HEK293T (cell line): ENCODE data around the gene TPSD1.
"Not testable (repeated sequence)": the region's sequence is repeated elsewhere in the genome, so short reads cannot be mapped to it uniquely, and the experiment has no call there.

Source experiments
- CTCF ChIA-PET: fragments of 350-600 bp; formaldehyde crosslinking; extraction: SDS; loops from one replicate; lab custom pipeline; 2021; ENCODE audit warnings: antibody characterized with exemption, inconsistent platforms; lab: Yijun Ruan, JAX
- POLR2A ChIA-PET: fragments of 350-600 bp; formaldehyde crosslinking; extraction: SDS; loops from one replicate; lab custom pipeline; 2020; ENCODE audit warnings: antibody characterized with exemption, inconsistent platforms; lab: Yijun Ruan, JAX
- DNase-seq: peaks from one replicate; pipeline ENCODE4 v3.0.0; 2012; ENCODE audit warnings: mixed read lengths; ENCODE audit errors: extremely low spot score
- ARNT ChIP-seq: fragments of 450-650 bp; IDR thresholded peaks from 2 replicates; pipeline ENCODE4 v1.6.1; 2017; ENCODE audit warnings: mild to moderate bottlenecking
- BHLHE40 ChIP-seq: fragments of 450-650 bp; IDR thresholded peaks from 2 replicates; pipeline ENCODE4 v1.6.1; 2016; ENCODE audit warnings: mild to moderate bottlenecking, moderate library complexity, borderline replicate concordance
- CTBP1 ChIP-seq: fragments of 450-650 bp; IDR thresholded peaks from 2 replicates; pipeline ENCODE4 v1.6.1; 2016; ENCODE audit warnings: borderline replicate concordance
- ELF4 ChIP-seq: fragments of 450-650 bp; IDR thresholded peaks from 2 replicates; pipeline ENCODE4 v1.6.1; 2017; ENCODE audit warnings: antibody characterized with exemption
- FOXA1 ChIP-seq: fragments of 450-650 bp; IDR thresholded peaks from 2 replicates; pipeline ENCODE4 v1.6.1; 2016; ENCODE audit warnings: mild to moderate bottlenecking
- FOXK2 ChIP-seq: fragments of 450-650 bp; IDR thresholded peaks from 2 replicates; pipeline ENCODE4 v1.6.1; 2016; ENCODE audit warnings: mild to moderate bottlenecking
- FOXM1 ChIP-seq: fragments of 450-650 bp; IDR thresholded peaks from 2 replicates; pipeline ENCODE4 v1.6.1; 2017; ENCODE audit warnings: mild to moderate bottlenecking, borderline replicate concordance
- HDGF ChIP-seq: fragments of 450-650 bp; IDR thresholded peaks from 2 replicates; pipeline ENCODE4 v1.6.1; 2017; ENCODE audit warnings: antibody characterized with exemption, borderline replicate concordance
- L3MBTL2 ChIP-seq: fragments of 450-650 bp; conservative IDR thresholded peaks from 2 replicates; pipeline ENCODE4 v1.6.1; 2016; ENCODE audit warnings: mild to moderate bottlenecking
- LEF1 ChIP-seq: fragments of 450-650 bp; IDR thresholded peaks from 2 replicates; pipeline ENCODE4 v1.6.1; 2017; ENCODE audit warnings: mild to moderate bottlenecking, borderline replicate concordance
- NFRKB ChIP-seq: fragments of 450-650 bp; IDR thresholded peaks from 2 replicates; pipeline ENCODE4 v1.6.1; 2016; ENCODE audit warnings: mild to moderate bottlenecking, moderate library complexity
- PKNOX1 ChIP-seq: fragments of 450-650 bp; IDR thresholded peaks from 2 replicates; pipeline ENCODE4 v1.6.1; 2016
- SP1 ChIP-seq: fragments of 450-650 bp; IDR thresholded peaks from 2 replicates; pipeline ENCODE4 v1.6.1; 2017
- SUZ12 ChIP-seq: fragments of 450-650 bp; IDR thresholded peaks from 2 replicates; pipeline ENCODE4 v1.6.1; 2016; ENCODE audit warnings: mild to moderate bottlenecking
- TARDBP ChIP-seq: fragments of 450-650 bp; IDR thresholded peaks from 2 replicates; pipeline ENCODE4 v1.6.1; 2016
- ZNF384 ChIP-seq: fragments of 450-650 bp; IDR thresholded peaks from 2 replicates; pipeline ENCODE4 v1.6.1; 2016

Gene TPSD1

GRCh38 chr16:1255276-1256122, at the start of gene TPSD1:
Gene TPSD1 (plus strand): TSS chr16:1256069. CDS start chr16:1256281, 212 bp downstream.
- POLR2A ChIA-PET, result not testable (repeated sequence)

GRCh38 chr16:1206326-1206725, 49.5 kb upstream of the TPSD1 start:
- ChIA-PET POLR2A (no interaction called here), CTCF (no interaction called here)
- TF ChIP-seq BHLHE40, result no peak
- DNase-seq, result no peak

More at GRCh38 chr16:1255276-1256122, at the start of gene TPSD1:
- DNase-seq, CTCF ChIA-PET: not testable (repeated sequence)

GRCh38 chr16:1206786-1207185, 49.1 kb upstream of the TPSD1 start:
- TF ChIP-seq ELF4, result no peak
- no peak for TF ChIP-seq BHLHE40
- no peak for TF ChIP-seq L3MBTL2
- no peak for TF ChIP-seq CTBP1
- no peak for TF ChIP-seq FOXA1
- no peak for TF ChIP-seq SP1
- no peak for TF ChIP-seq NFRKB
- no peak for TF ChIP-seq LEF1
- TF ChIP-seq ARNT, result no peak
- TF ChIP-seq FOXM1, result no peak
- TF ChIP-seq TARDBP, result no peak
- DNase-seq, result no peak
- POLR2A ChIA-PET, result no interaction called here
- CTCF ChIA-PET, result no interaction called here

- ChIA-PET POLR2A (no interaction called here), CTCF (no interaction called here)
- TF ChIP-seq HDGF (no peak), ZNF384 (no peak), ARNT (no peak), BHLHE40 (no peak), TARDBP (no peak), LEF1 (no peak), L3MBTL2 (no peak), PKNOX1 (no peak), CTBP1 (no peak), FOXM1 (no peak), FOXK2 (no peak)
- no peak for DNase-seq
Observed at GRCh38 chr16:1208239-1208830, 47.5 kb upstream of the TPSD1 start.

- no peak for DNase-seq
- TF ChIP-seq FOXK2, result no peak
- TF ChIP-seq LEF1, result no peak
- no peak for TF ChIP-seq SUZ12
- no peak for TF ChIP-seq ELF4
- no peak for TF ChIP-seq HDGF
- TF ChIP-seq BHLHE40, result no peak
- no peak for TF ChIP-seq L3MBTL2
- no peak for TF ChIP-seq FOXA1
- no peak for TF ChIP-seq ARNT
- POLR2A ChIA-PET, result no interaction called here
- CTCF ChIA-PET, result no interaction called here
Observed at GRCh38 chr16:1209081-1209480, 46.8 kb upstream of the TPSD1 start.

- POLR2A ChIA-PET, result no interaction called here
Observed at GRCh38 chr16:1210461-1210860, 45.4 kb upstream of the TPSD1 start.

More at GRCh38 chr16:1210461-1210860, 45.4 kb upstream of the TPSD1 start:
- no peak for DNase-seq
- CTCF ChIA-PET, result no interaction called here
- TF ChIP-seq LEF1 (no peak), SUZ12 (no peak), L3MBTL2 (no peak), PKNOX1 (no peak), SP1 (no peak), TARDBP (no peak), NFRKB (no peak), ARNT (no peak), CTBP1 (no peak), FOXM1 (no peak), FOXK2 (no peak), FOXA1 (no peak), ZNF384 (no peak), BHLHE40 (no peak), HDGF (no peak), ELF4 (no peak)
